Lung (tissue), 12 donors: ENCODE results near the gene UGT1A6. TPM values are rescaled to one million over a fixed set of nuclear protein-coding genes. Genes with fewer than 3 reads are reported as not detected.

Experiments
- ATAC-seq: fragments of 200-7000 bp; cut with Tn5 transposase; one replicate; pipeline ENCODE4 v1.9.1; 2020; ENCODE audit warnings: moderate number of reproducible peaks; ENCODE audit not compliant: insufficient read depth, low FRiP score
- DNase-seq, 3 donors: peaks; one replicate each; pipeline ENCODE4 v3.0.0-alpha.2; 2013 to 2017
- H3K27ac ChIP-seq, 2 donors: one replicate each; pipeline ENCODE4 v1.5.1; 2013; ENCODE audit warnings: mild to moderate bottlenecking in 2 of 2, moderate library complexity in 2 of 2, control low read depth in 1 of 2, inconsistent platforms in 1 of 2, low read depth in 1 of 2, low read length in 1 of 2
- H3K27me3 ChIP-seq, 3 donors: one replicate each; pipeline ENCODE4 v1.5.1; 2013; ENCODE audit warnings: low read length in 2 of 3; ENCODE audit not compliant: control insufficient read depth in 3 of 3, insufficient read depth in 3 of 3
- H3K36me3 ChIP-seq, 4 donors: one replicate each; pipeline ENCODE4 v1.5.1; 2013; ENCODE audit warnings: low read length in 4 of 4, mild to moderate bottlenecking in 1 of 4, moderate library complexity in 1 of 4; ENCODE audit not compliant: control insufficient read depth in 4 of 4, insufficient read depth in 4 of 4
- H3K4me1 ChIP-seq, 5 donors: one replicate each; pipeline ENCODE4 v1.5.1; 2013; ENCODE audit warnings: low read length in 5 of 5, mild to moderate bottlenecking in 2 of 5, moderate library complexity in 1 of 5; ENCODE audit not compliant: control insufficient read depth in 5 of 5, insufficient read depth in 5 of 5
- H3K4me3 ChIP-seq: one replicate; pipeline ENCODE4 v1.5.1; 2013; ENCODE audit warnings: mild to moderate bottlenecking, control low read depth, moderate library complexity
- H3K9ac ChIP-seq, 2 donors: one replicate each; pipeline ENCODE4 v1.5.1; 2013; ENCODE audit warnings: low read length in 2 of 2, control low read depth in 1 of 2; ENCODE audit not compliant: insufficient read depth in 1 of 2
- H3K9me3 ChIP-seq, 4 donors: one replicate each; pipeline ENCODE4 v1.5.1; 2013; ENCODE audit warnings: low read length in 3 of 4, mild to moderate bottlenecking in 1 of 4, moderate library complexity in 1 of 4; ENCODE audit not compliant: control insufficient read depth in 4 of 4, insufficient read depth in 3 of 4
- CTCF ChIP-seq: IDR thresholded peaks from 2 replicates; pipeline ENCODE4 v1.5.1; 2012; ENCODE audit warnings: mild to moderate bottlenecking; ENCODE audit errors: control extremely low read depth, extremely low read depth
- WGBS, 2 donors: extraction: QIAGEN DNeasy Blood & Tissue Kit; methylation state at CpG; one replicate each; pipeline ENCODE4 v1.1.7; 2013; 5-methylcytosine and 5-hydroxymethylcytosine counted together
- polyA plus RNA-seq, 2 donors: library from polyadenylated mRNA; stranded (reverse); fragments of 200-250 nt; gene quantifications; one replicate each; pipeline ENCODE4 v1.2.1, GENCODE V29; 2013
- total RNA-seq, 2 donors: library from RNA; depleted of rRNA in 1 of 2; stranded (reverse); fragments of >200 nt in 1 of 2; gene quantifications; one replicate each; pipeline ENCODE4 v1.2.1, GENCODE V29; 2014 to 2021
- donor health status: control.
- donor health status: control.
- donor health status: Bipolar disorder and iron deficiency.
- donor health status: healthy.
- donor health status: DM: yes; HTN: yes; CAD: no.

The UGT1A6 gene
- total and polyA plus RNA-seq, 4 donors = 0.63 to 2.3 (median 1.5) TPM

DNA sequence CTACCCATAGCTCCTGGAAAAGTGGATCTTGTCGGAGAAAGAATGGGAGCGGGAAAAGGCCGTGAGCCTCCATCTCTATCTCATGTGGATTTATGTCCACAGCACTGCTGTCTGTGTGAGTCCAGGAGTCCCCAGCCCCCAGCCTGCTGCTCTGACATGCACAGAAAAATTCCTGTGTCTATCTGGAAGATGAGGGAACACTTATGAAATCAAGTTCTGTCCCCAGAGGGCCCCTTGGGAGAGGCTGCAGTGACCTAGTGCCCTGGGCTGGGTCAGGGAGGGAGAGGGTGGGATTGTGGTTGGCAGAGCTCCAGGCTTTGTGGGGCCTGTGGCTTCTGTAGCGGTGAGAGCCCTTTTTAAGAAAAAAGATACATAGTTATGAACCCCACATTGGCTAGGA, 124.1 kb downstream of the UGT1A6 start:
- H3K4me1 ChIP-seq = no peaks in the 10 kb centered on the region
- no peak overlapping the region for H3K9ac ChIP-seq
- no peak overlapping the region for H3K27ac ChIP-seq
- ATAC-seq (no peak), DNase-seq (no peak)
- TF ChIP-seq CTCF = no peak
- H3K27me3 ChIP-seq = no peaks in the 10 kb centered on the region
- H3K9me3 ChIP-seq = peaks cover 0 to 2% (median 0%) of the 10 kb centered on the region in 4 donors
- WGBS, 2 donors = 75 to 80% methylated on average over 4 of the region's 4 CpGs
- no peak overlapping the region for H3K4me3 ChIP-seq
- H3K36me3 ChIP-seq = no peaks in the 10 kb centered on the region

- ATAC-seq = no peak
- Histone ChIP-seq H3K27me3 (no peaks in the 10 kb centered on the region), H3K9me3 (peaks cover 0 to 2% (median 0%) of the 10 kb centered on the region in 4 donors), H3K36me3 (no peaks in the 10 kb centered on the region), H3K4me3 (no peak overlapping the region), H3K4me1 (no peaks in the 10 kb centered on the region), H3K9ac (no peak overlapping the region), H3K27ac (no peak overlapping the region)
- DNase-seq = no peak
- 79 to 90% methylated on average over 3 of the region's 3 CpGs for WGBS, 2 donors
- no peak for TF ChIP-seq CTCF
Measured at GRCh38 chr2:233817361-233817911, 124.7 kb downstream of the UGT1A6 start.

DNA sequence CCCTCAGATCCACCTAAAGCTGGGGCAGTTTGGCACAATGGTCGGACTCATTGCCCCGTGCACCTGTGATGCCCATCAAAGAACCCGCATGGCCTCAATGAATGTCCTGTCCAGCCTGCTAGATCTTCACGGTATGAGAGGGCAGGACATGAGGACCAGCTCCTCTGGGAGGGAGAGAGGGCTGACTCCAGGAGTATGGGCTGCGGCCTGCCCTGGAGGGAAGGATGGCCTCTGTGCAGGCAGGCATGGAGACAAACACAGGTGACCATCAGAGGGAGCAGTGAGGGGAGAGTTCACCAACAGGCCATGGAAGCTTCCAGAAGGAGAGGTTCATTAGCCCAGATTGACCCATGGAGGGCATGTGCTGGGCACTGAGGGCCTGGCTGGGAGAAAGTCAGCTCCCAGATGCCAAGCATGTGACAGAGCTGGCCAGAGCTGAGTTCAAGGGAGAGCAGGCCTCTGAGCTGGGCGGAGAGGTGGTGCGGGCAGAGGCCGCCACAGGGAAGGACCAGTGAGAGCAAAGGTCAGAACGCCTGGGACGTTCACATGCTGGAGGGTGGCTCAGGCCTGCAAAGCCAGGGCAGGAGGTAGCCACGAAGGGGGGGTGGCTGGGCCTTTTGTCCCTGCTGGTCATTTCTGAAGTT, 125.4 kb downstream of the UGT1A6 start:
- DNase-seq (no peak), ATAC-seq (no peak)
- 91 to 94% methylated on average over 11 of the region's 11 CpGs for WGBS, 2 donors
- peaks cover 0 to 2% (median 0%) of the 10 kb centered on the region in 4 donors for H3K9me3 ChIP-seq
- no peaks in the 10 kb centered on the region for H3K4me1 ChIP-seq
- H3K27me3 ChIP-seq = no peaks in the 10 kb centered on the region
- no peak overlapping the region for H3K4me3 ChIP-seq
- no peaks in the 10 kb centered on the region for H3K36me3 ChIP-seq
- TF ChIP-seq CTCF = no peak
- no peak overlapping the region for H3K27ac ChIP-seq
- H3K9ac ChIP-seq = no peak overlapping the region
